OCI-LY1 (cell line): Measurements from ENCODE around the gene FHL1.
"Not testable (repeated sequence)": the region's sequence is repeated elsewhere in the genome, so short reads cannot be mapped to it uniquely, and the experiment has no call there.

Source experiments
- H2AFZ ChIP-seq: fragments of 200-600 bp; sonication (generic), shearing (Covaris generic); 2 replicates; pipeline ENCODE4 v1.6.0; 2014; ENCODE audit warnings: antibody characterized with exemption, mild to moderate bottlenecking, low read length
- H3F3A ChIP-seq: fragments of 200-600 bp; sonication (generic), shearing (Covaris generic); 2 replicates; pipeline ENCODE4 v1.6.0; 2014; ENCODE audit warnings: mild to moderate bottlenecking, antibody characterized with exemption, low read length, moderate library complexity; ENCODE audit not compliant: insufficient read depth
- H3K27ac ChIP-seq: fragments of 200-600 bp; sonication (generic); 2 replicates; pipeline ENCODE4 v1.5.1; 2014; ENCODE audit warnings: low read length, mixed run types, mild to moderate bottlenecking, low read depth; ENCODE audit not compliant: poor library complexity, severe bottlenecking
- H3K27me3 ChIP-seq: fragments of 200-600 bp; sonication (generic); 2 replicates; pipeline ENCODE4 v1.6.0; 2014; ENCODE audit warnings: antibody characterized with exemption, mild to moderate bottlenecking, low read length, moderate library complexity; ENCODE audit not compliant: insufficient read depth
- H3K36me3 ChIP-seq: fragments of 200-600 bp; sonication (generic); 2 replicates; pipeline ENCODE4 v1.6.1; 2014; ENCODE audit warnings: mild to moderate bottlenecking, antibody characterized with exemption, low read length, moderate library complexity, mixed read lengths; ENCODE audit not compliant: insufficient read depth
- H3K4me1 ChIP-seq: fragments of 200-600 bp; sonication (generic); 2 replicates; pipeline ENCODE4 v1.5.1; 2014; ENCODE audit warnings: mild to moderate bottlenecking, low read length, moderate library complexity; ENCODE audit not compliant: insufficient read depth, severe bottlenecking
- H3K4me2 ChIP-seq: fragments of 200-600 bp; sonication (generic), shearing (Covaris generic); 2 replicates; pipeline ENCODE4 v1.6.1; 2014; ENCODE audit warnings: low read length
- H3K4me3 ChIP-seq: fragments of 200-600 bp; sonication (generic); 2 replicates; pipeline ENCODE4 v1.5.1; 2014; ENCODE audit warnings: low read length, low read depth, mild to moderate bottlenecking, mixed read lengths; ENCODE audit not compliant: poor library complexity, severe bottlenecking
- H3K79me2 ChIP-seq: fragments of 200-600 bp; shearing (Covaris generic); 2 replicates; pipeline ENCODE4 v1.6.1; 2016; ENCODE audit warnings: mixed run types, low read length, mixed read lengths; ENCODE audit not compliant: insufficient read depth
- H3K9ac ChIP-seq: fragments of 200-600 bp; sonication (generic), shearing (Covaris generic); 2 replicates; pipeline ENCODE4 v1.6.1; 2014; ENCODE audit warnings: mild to moderate bottlenecking, low read length, mixed read lengths
- H3K9me2 ChIP-seq: fragments of 200-600 bp; sonication (generic), shearing (Covaris generic); 2 replicates; pipeline ENCODE4 v1.6.1; 2014; ENCODE audit warnings: low read depth, mild to moderate bottlenecking, low read length, mixed read lengths
- H3K9me3 ChIP-seq: fragments of 200-600 bp; shearing (Covaris generic); 2 replicates; pipeline ENCODE4 v1.6.1; 2014; ENCODE audit warnings: low read length, mixed read lengths
- H4K20me1 ChIP-seq: fragments of 200-600 bp; sonication (generic), shearing (Covaris generic); 2 replicates; pipeline ENCODE4 v1.6.0; 2016; ENCODE audit warnings: mild to moderate bottlenecking, low read length; ENCODE audit not compliant: insufficient read depth
- EZH2 ChIP-seq: fragments of 200-600 bp; sonication (generic), shearing (Covaris generic); IDR thresholded peaks from 2 replicates; pipeline ENCODE4 v1.8.0; 2017; ENCODE audit warnings: borderline replicate concordance, mixed run types, mild to moderate bottlenecking, antibody characterized with exemption, low read length, moderate library complexity, mixed read lengths
- TF ChIP-seq, protein P1 (sequence below): fragments of 200-600 bp; sonication (generic), shearing (Covaris generic); IDR thresholded peaks from 2 replicates; pipeline ENCODE4 v1.5.1; 2017; ENCODE audit warnings: mild to moderate bottlenecking, antibody characterized with exemption, low read length, moderate library complexity, mixed read lengths

Gene FHL1

DNA sequence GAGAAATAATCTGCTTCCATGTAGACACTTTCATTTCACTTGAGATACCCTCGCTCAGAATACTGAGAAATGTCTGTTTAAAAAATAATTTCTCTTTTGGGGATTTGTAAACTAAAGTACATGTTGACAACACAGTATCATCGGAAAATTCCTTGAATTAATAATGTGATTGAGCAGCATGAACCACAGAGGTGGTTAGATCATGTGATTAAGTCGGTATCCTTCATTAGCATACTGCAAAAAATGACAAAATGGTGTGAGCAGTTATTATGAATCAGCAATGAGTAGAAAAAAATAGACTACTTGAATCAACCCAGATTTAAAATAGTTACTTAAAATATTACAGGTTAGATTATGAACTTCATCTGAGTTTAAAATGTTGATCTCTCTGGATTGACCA, 89.7 kb downstream of the FHL1 start:
- no peaks in the 10 kb centered on the region for H3K27me3 ChIP-seq
- H3K4me1 ChIP-seq = no peaks in the 10 kb centered on the region
- peaks cover 53% of the 10 kb centered on the region for H3K36me3 ChIP-seq
- TF ChIP-seq EZH2 = no peak
- TF ChIP-seq, protein P1, sequence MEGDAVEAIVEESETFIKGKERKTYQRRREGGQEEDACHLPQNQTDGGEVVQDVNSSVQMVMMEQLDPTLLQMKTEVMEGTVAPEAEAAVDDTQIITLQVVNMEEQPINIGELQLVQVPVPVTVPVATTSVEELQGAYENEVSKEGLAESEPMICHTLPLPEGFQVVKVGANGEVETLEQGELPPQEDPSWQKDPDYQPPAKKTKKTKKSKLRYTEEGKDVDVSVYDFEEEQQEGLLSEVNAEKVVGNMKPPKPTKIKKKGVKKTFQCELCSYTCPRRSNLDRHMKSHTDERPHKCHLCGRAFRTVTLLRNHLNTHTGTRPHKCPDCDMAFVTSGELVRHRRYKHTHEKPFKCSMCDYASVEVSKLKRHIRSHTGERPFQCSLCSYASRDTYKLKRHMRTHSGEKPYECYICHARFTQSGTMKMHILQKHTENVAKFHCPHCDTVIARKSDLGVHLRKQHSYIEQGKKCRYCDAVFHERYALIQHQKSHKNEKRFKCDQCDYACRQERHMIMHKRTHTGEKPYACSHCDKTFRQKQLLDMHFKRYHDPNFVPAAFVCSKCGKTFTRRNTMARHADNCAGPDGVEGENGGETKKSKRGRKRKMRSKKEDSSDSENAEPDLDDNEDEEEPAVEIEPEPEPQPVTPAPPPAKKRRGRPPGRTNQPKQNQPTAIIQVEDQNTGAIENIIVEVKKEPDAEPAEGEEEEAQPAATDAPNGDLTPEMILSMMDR = no peak
- no peaks in the 10 kb centered on the region for H4K20me1 ChIP-seq
- H3K4me2 ChIP-seq = no peak overlapping the region
- H3F3A ChIP-seq = no peaks in the 10 kb centered on the region
- H3K27ac ChIP-seq = no peak overlapping the region
- H3K9me3 ChIP-seq = no peaks in the 10 kb centered on the region
- no peaks in the 10 kb centered on the region for H3K79me2 ChIP-seq
- no peak overlapping the region for H3K9ac ChIP-seq
- no peak overlapping the region for H3K4me3 ChIP-seq
- no peak overlapping the region for H2AFZ ChIP-seq
- no peaks in the 10 kb centered on the region for H3K9me2 ChIP-seq

DNA sequence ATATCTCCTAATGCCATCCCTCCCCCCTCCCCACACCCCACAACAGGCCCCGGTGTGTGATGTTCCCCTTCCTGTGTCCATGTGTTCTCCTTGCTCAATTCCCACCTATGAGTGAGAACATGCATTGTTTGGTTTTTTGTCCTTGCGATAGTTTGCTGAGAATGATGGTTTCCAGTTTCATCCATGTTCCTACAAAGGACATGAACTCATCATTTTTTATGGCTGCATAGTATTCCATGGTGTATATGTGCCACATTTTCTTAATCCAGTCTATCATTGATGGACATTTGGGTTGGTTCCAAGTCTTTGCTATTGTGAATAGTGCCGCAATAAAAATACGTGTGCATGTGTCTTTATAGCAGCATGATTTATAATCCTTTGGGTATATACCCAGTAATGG, 90.5 kb downstream of the FHL1 start:
- H3K9me3 ChIP-seq, H3K27me3 ChIP-seq, H3K4me3 ChIP-seq, H3K4me1 ChIP-seq, H3K79me2 ChIP-seq, H2AFZ ChIP-seq, H3K27ac ChIP-seq, H3K9ac ChIP-seq, H3F3A ChIP-seq, H4K20me1 ChIP-seq, H3K9me2 ChIP-seq, H3K4me2 ChIP-seq: not testable (repeated sequence)
- H3K36me3 ChIP-seq = peaks cover 56% of the 10 kb centered on the region

DNA sequence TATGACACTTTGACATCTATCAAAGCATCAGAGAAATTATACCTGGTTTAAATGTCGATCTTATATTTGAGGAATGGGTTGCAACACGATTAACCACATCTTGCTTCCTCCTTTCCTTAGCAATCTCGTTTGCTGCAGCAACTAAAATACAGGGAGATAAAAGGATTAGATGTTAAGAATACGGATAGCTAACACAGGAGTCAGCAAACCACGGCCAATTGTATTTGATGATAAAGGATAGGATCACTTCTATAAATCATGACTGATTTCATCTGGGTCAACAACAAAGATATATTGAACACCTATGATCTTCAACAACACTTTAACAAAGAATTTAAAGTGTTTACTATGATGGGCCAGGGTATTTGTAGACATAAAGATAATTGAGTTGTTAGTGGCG, 98.9 kb downstream of the FHL1 start:
- no peak overlapping the region for H3K4me3 ChIP-seq
- no peak overlapping the region for H3K4me2 ChIP-seq
- H3K9me3 ChIP-seq = no peaks in the 10 kb centered on the region
- H3K9me2 ChIP-seq = no peaks in the 10 kb centered on the region
- H3K36me3 ChIP-seq = peaks cover 24% of the 10 kb centered on the region
- TF ChIP-seq EZH2 = no peak
- TF ChIP-seq, protein P1 = no peak
- no peak overlapping the region for H3K27ac ChIP-seq
- H3K9ac ChIP-seq = no peak overlapping the region
- no peaks in the 10 kb centered on the region for H3K27me3 ChIP-seq
- H3K4me1 ChIP-seq = peaks cover 12% of the 10 kb centered on the region
- no peaks in the 10 kb centered on the region for H3F3A ChIP-seq
- H3K79me2 ChIP-seq = peaks cover 9% of the 10 kb centered on the region; the same call in 1 of the 2 replicates
- H4K20me1 ChIP-seq = no peaks in the 10 kb centered on the region
- H2AFZ ChIP-seq = no peak overlapping the region

DNA sequence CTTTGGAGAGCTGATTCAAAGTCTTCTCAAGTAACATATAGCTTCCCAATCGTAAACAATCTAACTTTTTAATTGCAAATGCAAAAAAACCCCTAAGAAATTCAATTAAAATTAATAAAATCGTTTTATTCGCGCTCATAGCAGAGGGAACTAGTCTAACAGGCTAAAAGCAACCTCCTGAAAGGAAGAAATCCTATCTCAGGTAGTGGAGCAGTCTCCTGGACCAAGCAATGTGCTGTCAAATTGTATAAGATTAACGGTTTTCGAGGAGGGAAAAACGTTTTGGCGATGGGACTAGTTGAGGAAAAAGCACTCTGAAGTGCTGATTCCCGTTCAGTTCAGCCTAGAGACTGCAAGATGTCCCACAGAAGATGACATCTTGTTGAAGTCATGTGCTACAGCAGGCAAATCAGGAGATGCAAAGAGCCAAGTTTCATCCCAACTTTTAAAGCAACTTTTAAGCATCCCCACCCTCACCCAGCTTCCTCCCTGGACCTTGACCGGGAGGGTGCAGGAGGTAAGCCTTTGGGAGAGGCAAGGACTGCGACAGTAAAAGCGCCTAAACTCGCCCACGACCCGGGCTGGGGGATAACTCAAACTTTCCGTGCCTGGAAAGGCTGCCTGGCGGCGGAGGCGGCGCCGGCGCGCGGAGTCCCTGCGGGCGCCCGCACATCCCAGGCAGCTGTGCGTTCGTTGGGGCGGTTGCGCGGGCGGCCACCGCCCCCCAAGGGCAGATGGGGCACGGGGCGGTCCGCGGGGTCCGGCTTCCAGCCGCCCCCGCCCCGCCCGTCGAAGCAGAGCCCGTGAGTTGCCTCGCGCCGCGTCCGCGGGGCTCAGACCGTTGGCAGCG, 103.1 kb downstream of the FHL1 start:
- Histone ChIP-seq H3K27ac (no peak overlapping the region), H3F3A (no peaks in the 10 kb centered on the region), H2AFZ (no peak overlapping the region), H3K27me3 (no peaks in the 10 kb centered on the region), H3K79me2 (peaks cover 9% of the 10 kb centered on the region; the same call in 1 of the 2 replicates), H3K4me2 (peak overlapping the region; percentile 88), H3K9me3 (no peaks in the 10 kb centered on the region), H3K4me3 (peak overlapping the region; percentile 90), H3K4me1 (peaks cover 15% of the 10 kb centered on the region), H3K9me2 (no peaks in the 10 kb centered on the region), H4K20me1 (no peaks in the 10 kb centered on the region), H3K9ac (peak overlapping the region; percentile 93), H3K36me3 (no peaks in the 10 kb centered on the region)
- TF ChIP-seq, protein P1 = no peak
- no peak for TF ChIP-seq EZH2
